ENCODE measurements around the gene ESRRB.

The ESRRB gene

GRCh38 chr14:76352639-76353281 lies 23.2 kb upstream of the ESRRB start:
- peak; percentile 46 to 51 for DNase-seq (ENCODE audit: low read depth in 2 of 2)
- TF ChIP-seq CTCF (IDR thresholded peaks at IDR 0.05; ENCODE audit: low read depth, low read length), result peak; percentile 47
- H3K4me3 ChIP-seq (replicated peaks in 1 of 2; ENCODE audit: low read depth in 2 of 2, low read length in 2 of 2), result peak overlapping the region in 1 of 2 donors; percentile 32

- no peak overlapping the region for H3K4me3 ChIP-seq (replicated peaks in 1 of 2; ENCODE audit: low read depth in 2 of 2, low read length in 2 of 2)
- TF ChIP-seq CTCF (IDR thresholded peaks at IDR 0.05; ENCODE audit: low read depth, low read length), result no peak
- DNase-seq (ENCODE audit: low read depth in 2 of 2), result no peak
Observed at GRCh38 chr14:76354310-76354709, 21.6 kb upstream of the ESRRB start.

GRCh38 chr14:76355771-76356170 lies 20.2 kb upstream of the ESRRB start:
- DNase-seq (ENCODE audit: low read depth in 2 of 2), result no peak
- H3K4me3 ChIP-seq (replicated peaks in 1 of 2; ENCODE audit: low read depth in 2 of 2, low read length in 2 of 2), result no peak overlapping the region
- TF ChIP-seq CTCF (IDR thresholded peaks at IDR 0.05; ENCODE audit: low read depth, low read length), result no peak

GRCh38 chr14:76371066-76371465 lies 4.9 kb upstream of the ESRRB start:
- TF ChIP-seq CTCF (IDR thresholded peaks at IDR 0.05; ENCODE audit: low read depth, low read length), result no peak
- no peak for DNase-seq (ENCODE audit: low read depth in 2 of 2)

GRCh38 chr14:76373456-76373855 lies 2.5 kb upstream of the ESRRB start:
- H3K4me3 ChIP-seq (replicated peaks in 1 of 2; ENCODE audit: low read depth in 2 of 2, low read length in 2 of 2), result no peak overlapping the region
- DNase-seq (ENCODE audit: low read depth in 2 of 2), result no peak
- TF ChIP-seq CTCF (IDR thresholded peaks at IDR 0.05; ENCODE audit: low read depth, low read length), result no peak

More at GRCh38 chr14:76371066-76371465, 4.9 kb upstream of the ESRRB start:
- H3K4me3 ChIP-seq (replicated peaks in 1 of 2; ENCODE audit: low read depth in 2 of 2, low read length in 2 of 2), result no peak overlapping the region

GRCh38 chr14:76375484-76375883 lies 453 bp upstream of the ESRRB start:
- no peak for TF ChIP-seq CTCF (IDR thresholded peaks at IDR 0.05; ENCODE audit: low read depth, low read length)
- no peak for DNase-seq (ENCODE audit: low read depth in 2 of 2)
- H3K4me3 ChIP-seq (replicated peaks in 1 of 2; ENCODE audit: low read depth in 2 of 2, low read length in 2 of 2), result no peak overlapping the region

- peak overlapping the region; percentile 18 to 23 for H3K4me3 ChIP-seq (replicated peaks in 1 of 2; ENCODE audit: low read depth in 2 of 2, low read length in 2 of 2)
- DNase-seq (ENCODE audit: low read depth in 2 of 2), result no peak
- no peak for TF ChIP-seq CTCF (IDR thresholded peaks at IDR 0.05; ENCODE audit: low read depth, low read length)
Observed at GRCh38 chr14:76376409-76376877, 506 bp downstream of the ESRRB start.

Data from cardiac fibroblast (primary cell).